NT2/D1 (cell line): ENCODE results near the gene GULP1.

Experiments
- SUZ12 ChIP-seq: IDR thresholded peaks from 2 replicates; pipeline ENCODE4 v1.6.1; 2011; ENCODE audit not compliant: insufficient read length, insufficient read depth; ENCODE audit errors: extremely low read depth
- YY1 ChIP-seq: IDR thresholded peaks from 2 replicates; pipeline ENCODE4 v1.6.1; 2011; ENCODE audit not compliant: insufficient read length, insufficient read depth
- ZNF274 ChIP-seq: IDR thresholded peaks from 2 replicates; pipeline ENCODE4 v1.6.1; 2011; ENCODE audit warnings: mild to moderate bottlenecking, low read depth, low read length

GRCh38 chr2:188443207-188443606 is 151.5 kb downstream of the GULP1 start:
- TF ChIP-seq YY1 (no peak), ZNF274 (no peak), SUZ12 (no peak)
